GM12878 (cell line): ENCODE results near the gene ARHGAP22. TPM values are rescaled to one million over a fixed set of nuclear protein-coding genes. Genes with fewer than 3 reads are reported as not detected.

Experiments
- ATAC-seq: fragments of 200-7000 bp; cut with Tn5 transposase; 3 replicates; pipeline ENCODE4 v1.9.1; 2020; ENCODE audit warnings: mild to moderate bottlenecking, moderate library complexity
- BruUV-seq: library from RNA; stranded (reverse); fragments of 400-500 nt; replicated peaks from 2 replicates; lab custom pipeline; 2021; lab: Mats Ljungman, UMichigan
- CTCF ChIA-PET: fragments of 300-600 bp; sonication (Branson Sonifier 250); formaldehyde crosslinking; extraction: SDS; loops from one replicate; lab custom pipeline; 2021; ENCODE audit warnings: inconsistent platforms; lab: Yijun Ruan, JAX
- POLR2A ChIA-PET: fragments of 350-600 bp; formaldehyde crosslinking; extraction: SDS; loops from one replicate; lab custom pipeline; 2021; ENCODE audit warnings: inconsistent platforms; lab: Charles Lee
- RAD21 ChIA-PET: fragments of 300-600 bp; sonication (Branson Sonifier 250); formaldehyde crosslinking; loops from one replicate; lab custom pipeline; 2023; ENCODE audit warnings: antibody characterized with exemption; ENCODE audit not compliant: unreplicated experiment; lab: Charles Lee
- SMC1A ChIA-PET: fragments of 300-600 bp; sonication (Branson Sonifier 250); formaldehyde crosslinking; loops from one replicate; lab custom pipeline; 2023; ENCODE audit not compliant: unreplicated experiment, uncharacterized antibody; lab: Charles Lee
- DNase-seq: peaks from one replicate; pipeline ENCODE4 v3.0.0-alpha.2; 2011; ENCODE audit warnings: low read depth, low spot score
- FAIRE-seq: peaks from 3 replicates; lab custom pipeline; 2011; peaks lifted over from hg19 to GRCh38; lab: Jason Lieb, UNC
- H2AFZ ChIP-seq: 2 replicates; pipeline ENCODE4 v1.6.0; 2011; ENCODE audit warnings: low read depth, low read length, control low read depth; ENCODE audit not compliant: control insufficient read depth
- H3K27ac ChIP-seq: 2 replicates; pipeline ENCODE4 v1.5.1; 2011; ENCODE audit warnings: control low read depth; ENCODE audit not compliant: control insufficient read depth, insufficient read depth
- H3K27me3 ChIP-seq, 2 experiments: replicated peaks in 1 of 2; 2 replicates each; pipeline versions ENCODE4 v1.6.0 to v1.6.1; 2011; ENCODE audit warnings: low read length in 1 of 2; ENCODE audit not compliant: control insufficient read depth in 2 of 2, insufficient read depth in 2 of 2
- H3K36me3 ChIP-seq, 2 experiments: 2 replicates each; pipeline ENCODE4 v1.5.1; 2011; ENCODE audit warnings: low read length in 1 of 2; ENCODE audit not compliant: control insufficient read depth in 2 of 2, insufficient read depth in 2 of 2
- H3K4me1 ChIP-seq: 2 replicates; pipeline ENCODE4 v1.6.1; 2011; ENCODE audit warnings: mild to moderate bottlenecking, low read length, moderate library complexity, mixed read lengths; ENCODE audit not compliant: control insufficient read depth, insufficient read depth
- H3K4me2 ChIP-seq: 2 replicates; pipeline ENCODE4 v1.6.0; 2011; ENCODE audit warnings: control low read depth; ENCODE audit not compliant: control insufficient read depth, insufficient read depth
- H3K4me3 ChIP-seq: fragments of 200-600 bp; sonication (generic); 2 replicates; pipeline ENCODE4 v1.5.1; 2016
- H3K79me2 ChIP-seq: 2 replicates; pipeline ENCODE4 v1.6.0; 2011; ENCODE audit warnings: low read length; ENCODE audit not compliant: control insufficient read depth, insufficient read depth
- H3K9ac ChIP-seq: 2 replicates; pipeline ENCODE4 v1.8.0; 2011; ENCODE audit warnings: low read length, control low read depth, mixed read lengths; ENCODE audit not compliant: control insufficient read depth, insufficient read depth
- H3K9me3 ChIP-seq: replicated peaks from 3 replicates; pipeline ENCODE4 v1.5.1; 2011; ENCODE audit warnings: mild to moderate bottlenecking, low read length; ENCODE audit not compliant: control insufficient read depth, insufficient read depth
- H4K20me1 ChIP-seq: 2 replicates; pipeline ENCODE4 v1.6.0; 2011; ENCODE audit not compliant: control insufficient read depth, insufficient read depth
- SMC3 ChIP-seq: IDR thresholded peaks from 2 replicates; pipeline ENCODE4 v1.6.1; 2011; ENCODE audit warnings: low read length, improper control_type of control experiment, borderline replicate concordance
- ZBTB33 ChIP-seq: fragments of 450-650 bp; IDR thresholded peaks from 2 replicates; pipeline ENCODE4 v1.6.1; 2017; ENCODE audit warnings: mild to moderate bottlenecking
- ZNF24 ChIP-seq: fragments of 450-650 bp; IDR thresholded peaks from 2 replicates; pipeline ENCODE4 v1.6.1; 2017; ENCODE audit warnings: antibody characterized with exemption, mild to moderate bottlenecking
- WGBS: methylation state at CpG from one replicate; pipeline ENCODE4 v1.1.6; 2016; ENCODE audit warnings: low lambda C conversion rate; ENCODE audit not compliant: insufficient replicate concordance, insufficient coverage; ENCODE audit errors: missing lambda C conversion rate; 5-methylcytosine and 5-hydroxymethylcytosine counted together
- in situ Hi-C: fragments of 300-500 bp; cut with MboI; formaldehyde crosslinking; loops from 9 replicates; pipeline ENCODE4 v1.14.3; 2018; ENCODE audit warnings: mixed read lengths
- intact Hi-C: fragments of 100-400 bp; cut with micrococcal nuclease; formaldehyde crosslinking; loops from one replicate; pipeline ENCODE4 v1.14.2; 2022; ENCODE audit not compliant: unreplicated experiment
- polyA plus RNA-seq, 11 experiments: library from polyadenylated mRNA; depleted of rRNA in 4 of 11; unstranded in 6 of 11; stranded (reverse) in 5 of 11; fragments of >200 nt; fragmentation: Nextera tagmentation in 4 of 11; fragmentation: Illumina TruSeq in 1 of 11; extraction: Ambion mirVana in 4 of 11; extraction: Trizol in 1 of 11; gene quantifications; 1 replicate in 1 of 11; 2 replicates in 10 of 11; pipeline versions ENCODE4 v1.2.1 to v1.2.3, GENCODE V29; 2011 to 2016; ENCODE audit warnings: inconsistent platforms in 2 of 11, missing spikeins in 2 of 11, low read depth in 1 of 11
- total RNA-seq, 4 experiments: library from RNA; depleted of rRNA in 3 of 4; stranded (reverse); fragments of >200 nt in 3 of 4; fragmentation: Illumina TruSeq in 1 of 4; extraction: Trizol in 1 of 4; gene quantifications; 2 replicates each; pipeline versions ENCODE4 v1.2.1 to v1.2.3, GENCODE V29; 2013 to 2021
- TF ChIP-seq, protein P1 (sequence below), 3 experiments: IDR thresholded peaks in 2 of 3; conservative IDR thresholded peaks in 1 of 3; 2 replicates each; pipeline ENCODE4 v1.5.1; 2011; ENCODE audit warnings: low read depth in 3 of 3, low read length in 3 of 3, mild to moderate bottlenecking in 3 of 3, control low read depth in 2 of 3, moderate library complexity in 2 of 3, inconsistent platforms in 1 of 3, mixed read lengths in 1 of 3; ENCODE audit not compliant: control insufficient read depth in 2 of 3, insufficient read depth in 1 of 3; ENCODE audit errors: extremely low read depth in 1 of 3

ARHGAP22 gene
- total and polyA plus RNA-seq, 10 of the 15 experiments (the other 5 are each of a cell fraction or from before 2014, with no cell fraction given) = 0.07 to 0.61 (median 0.18) TPM; not detected in 5

GRCh38 chr10:48649349-48649944 lies 44.6 kb upstream of the ARHGAP22 start:
- WGBS = 52% methylated on average over 7 of the region's 7 CpGs
- Histone ChIP-seq H4K20me1 (no peaks in the 10 kb centered on the region), H3K9me3 (no peaks in the 10 kb centered on the region), H3K9ac (no peak overlapping the region), H3K27ac (no peak overlapping the region), H3K79me2 (peaks cover 2% of the 10 kb centered on the region), H3K4me2 (no peak overlapping the region), H2AFZ (no peak overlapping the region), H3K36me3 (no peaks in the 10 kb centered on the region), H3K27me3 (no peaks in the 10 kb centered on the region), H3K4me1 (peaks cover 7% of the 10 kb centered on the region; the same call in 1 of the 2 replicates), H3K4me3 (no peak overlapping the region)
- ATAC-seq (peak; percentile 36; the same call in 2 of the 3 replicates), DNase-seq (no peak), FAIRE-seq (no peak)
- RAD21 ChIA-PET = interaction anchor here (1.1 to 15.3 kb wide), 5 partner anchors 10 to 97 kb away, joined by 3 to 383 read pairs (median 4); partner anchors contain the start of gene ARHGAP22
- SMC1A ChIA-PET = interaction anchor here (0.8 to 15.1 kb wide), 6 partner anchors 10 to 61 kb away, joined by 3 to 298 read pairs (median 8); partner anchors contain the start of gene ARHGAP22
- CTCF ChIA-PET = interaction anchor here (0.9 to 13.6 kb wide), 11 partner anchors 9 to 97 kb away, joined by 3 to 664 read pairs (median 5); partner anchors contain the start of gene ARHGAP22
- intact Hi-C loops = no loop called here
- in situ Hi-C loops = no loop called here
- BruUV-seq = no TSS peak
- POLR2A ChIA-PET = interaction anchor here (1.8 kb wide), 1 partner anchor 41 kb away, joined by 6 read pairs; no protein-coding TSS in a partner anchor
- TF ChIP-seq, protein P1, sequence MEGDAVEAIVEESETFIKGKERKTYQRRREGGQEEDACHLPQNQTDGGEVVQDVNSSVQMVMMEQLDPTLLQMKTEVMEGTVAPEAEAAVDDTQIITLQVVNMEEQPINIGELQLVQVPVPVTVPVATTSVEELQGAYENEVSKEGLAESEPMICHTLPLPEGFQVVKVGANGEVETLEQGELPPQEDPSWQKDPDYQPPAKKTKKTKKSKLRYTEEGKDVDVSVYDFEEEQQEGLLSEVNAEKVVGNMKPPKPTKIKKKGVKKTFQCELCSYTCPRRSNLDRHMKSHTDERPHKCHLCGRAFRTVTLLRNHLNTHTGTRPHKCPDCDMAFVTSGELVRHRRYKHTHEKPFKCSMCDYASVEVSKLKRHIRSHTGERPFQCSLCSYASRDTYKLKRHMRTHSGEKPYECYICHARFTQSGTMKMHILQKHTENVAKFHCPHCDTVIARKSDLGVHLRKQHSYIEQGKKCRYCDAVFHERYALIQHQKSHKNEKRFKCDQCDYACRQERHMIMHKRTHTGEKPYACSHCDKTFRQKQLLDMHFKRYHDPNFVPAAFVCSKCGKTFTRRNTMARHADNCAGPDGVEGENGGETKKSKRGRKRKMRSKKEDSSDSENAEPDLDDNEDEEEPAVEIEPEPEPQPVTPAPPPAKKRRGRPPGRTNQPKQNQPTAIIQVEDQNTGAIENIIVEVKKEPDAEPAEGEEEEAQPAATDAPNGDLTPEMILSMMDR (IDR thresholded peaks at IDR 0.05 in 2 of 3, conservative IDR thresholded peaks at IDR 0.05 in 1 of 3; ENCODE audit: control insufficient read depth in 2 of 3, extremely low read depth in 1 of 3, insufficient read depth in 1 of 3, low read depth in 3 of 3, low read length in 3 of 3) = peak; percentile 3 to 24 (median 23); a peak in 2 of 6 replicates
- TF ChIP-seq ZBTB33 = no peak
- TF ChIP-seq ZNF24 = peak; percentile 43; the same call in 1 of the 2 replicates
- peak; percentile 10; the same call in 1 of the 2 replicates for TF ChIP-seq SMC3
